PFSK-1 (cell line): ENCODE results near the gene NCAM1.

ENCODE experiments used
- FOXP2 ChIP-seq: optimal IDR thresholded peaks from 2 replicates; pipeline ENCODE3; 2011; ENCODE audit warnings: borderline replicate concordance, control low read depth, inconsistent platforms; ENCODE audit not compliant: insufficient read depth; ENCODE audit errors: extremely low read length, extremely low read depth
- POLR2AphosphoS5 ChIP-seq: IDR thresholded peaks from 2 replicates; pipeline ENCODE4 v1.6.1; 2012; ENCODE audit warnings: low read depth, mild to moderate bottlenecking, control low read depth, low read length, moderate library complexity
- SIN3A ChIP-seq: IDR thresholded peaks from 2 replicates; pipeline ENCODE4 v1.6.1; 2012; ENCODE audit warnings: mild to moderate bottlenecking, low read length, moderate library complexity, borderline replicate concordance; ENCODE audit not compliant: insufficient read depth
- TAF1 ChIP-seq: IDR thresholded peaks from 2 replicates; pipeline ENCODE4 v1.6.1; 2012; ENCODE audit warnings: low read length, control low read depth, borderline replicate concordance; ENCODE audit not compliant: insufficient read depth
- TF ChIP-seq, protein P1 (sequence below), 2 experiments: IDR thresholded peaks; 2 replicates each; pipeline versions ENCODE4 v1.6.1 to v1.8.0; 2011 to 2012; ENCODE audit warnings: low read depth in 2 of 2, low read length in 2 of 2, control low read depth in 1 of 2, inconsistent platforms in 1 of 2, mild to moderate bottlenecking in 1 of 2, moderate library complexity in 1 of 2; ENCODE audit not compliant: insufficient read depth in 1 of 2

Gene NCAM1

GRCh38 chr11:113174882-113175281 is 213.7 kb downstream of the NCAM1 start:
- TF ChIP-seq FOXP2 (no peak), TAF1 (no peak), POLR2AphosphoS5 (no peak), SIN3A (no peak)
- TF ChIP-seq, protein P1, sequence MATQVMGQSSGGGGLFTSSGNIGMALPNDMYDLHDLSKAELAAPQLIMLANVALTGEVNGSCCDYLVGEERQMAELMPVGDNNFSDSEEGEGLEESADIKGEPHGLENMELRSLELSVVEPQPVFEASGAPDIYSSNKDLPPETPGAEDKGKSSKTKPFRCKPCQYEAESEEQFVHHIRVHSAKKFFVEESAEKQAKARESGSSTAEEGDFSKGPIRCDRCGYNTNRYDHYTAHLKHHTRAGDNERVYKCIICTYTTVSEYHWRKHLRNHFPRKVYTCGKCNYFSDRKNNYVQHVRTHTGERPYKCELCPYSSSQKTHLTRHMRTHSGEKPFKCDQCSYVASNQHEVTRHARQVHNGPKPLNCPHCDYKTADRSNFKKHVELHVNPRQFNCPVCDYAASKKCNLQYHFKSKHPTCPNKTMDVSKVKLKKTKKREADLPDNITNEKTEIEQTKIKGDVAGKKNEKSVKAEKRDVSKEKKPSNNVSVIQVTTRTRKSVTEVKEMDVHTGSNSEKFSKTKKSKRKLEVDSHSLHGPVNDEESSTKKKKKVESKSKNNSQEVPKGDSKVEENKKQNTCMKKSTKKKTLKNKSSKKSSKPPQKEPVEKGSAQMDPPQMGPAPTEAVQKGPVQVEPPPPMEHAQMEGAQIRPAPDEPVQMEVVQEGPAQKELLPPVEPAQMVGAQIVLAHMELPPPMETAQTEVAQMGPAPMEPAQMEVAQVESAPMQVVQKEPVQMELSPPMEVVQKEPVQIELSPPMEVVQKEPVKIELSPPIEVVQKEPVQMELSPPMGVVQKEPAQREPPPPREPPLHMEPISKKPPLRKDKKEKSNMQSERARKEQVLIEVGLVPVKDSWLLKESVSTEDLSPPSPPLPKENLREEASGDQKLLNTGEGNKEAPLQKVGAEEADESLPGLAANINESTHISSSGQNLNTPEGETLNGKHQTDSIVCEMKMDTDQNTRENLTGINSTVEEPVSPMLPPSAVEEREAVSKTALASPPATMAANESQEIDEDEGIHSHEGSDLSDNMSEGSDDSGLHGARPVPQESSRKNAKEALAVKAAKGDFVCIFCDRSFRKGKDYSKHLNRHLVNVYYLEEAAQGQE (IDR thresholded peaks at IDR 0.05; ENCODE audit: insufficient read depth in 1 of 2, low read depth in 2 of 2, low read length in 2 of 2): no peak

- no peak for TF ChIP-seq FOXP2
- TF ChIP-seq POLR2AphosphoS5: no peak
- no peak for TF ChIP-seq SIN3A
- TF ChIP-seq TAF1: no peak
- TF ChIP-seq, protein P1 (IDR thresholded peaks at IDR 0.05; ENCODE audit: insufficient read depth in 1 of 2, low read depth in 2 of 2, low read length in 2 of 2): no peak
These were observed 215.6 kb downstream of the NCAM1 start for GRCh38 chr11:113176599-113177360.

DNA sequence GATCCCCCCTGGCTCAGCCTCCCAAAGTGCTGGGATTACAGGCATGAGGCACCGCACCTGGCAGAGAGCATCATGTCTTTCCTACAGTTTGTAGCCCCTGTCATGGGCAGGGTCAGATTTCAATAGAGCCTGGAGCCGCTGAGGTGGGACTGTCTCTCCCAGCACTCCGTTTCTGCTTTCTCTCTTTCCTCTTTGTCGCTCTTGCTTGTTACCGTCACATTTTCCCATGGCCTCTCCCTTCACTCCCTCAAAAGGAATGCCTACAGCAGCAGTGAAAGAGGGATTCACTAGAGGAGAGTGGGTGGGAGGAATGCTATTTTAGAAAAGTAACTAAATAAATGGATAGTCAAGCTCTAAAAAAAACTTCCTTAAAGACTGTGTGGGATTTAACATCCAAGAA is 216.5 kb downstream of the NCAM1 start:
- TF ChIP-seq SIN3A: no peak
- TF ChIP-seq FOXP2: no peak
- no peak for TF ChIP-seq TAF1
- TF ChIP-seq, protein P1 (IDR thresholded peaks at IDR 0.05; ENCODE audit: insufficient read depth in 1 of 2, low read depth in 2 of 2, low read length in 2 of 2): no peak
- TF ChIP-seq POLR2AphosphoS5: no peak

- TF ChIP-seq SIN3A (no peak), FOXP2 (no peak), TAF1 (no peak), POLR2AphosphoS5 (no peak)
- TF ChIP-seq, protein P1 (IDR thresholded peaks at IDR 0.05; ENCODE audit: insufficient read depth in 1 of 2, low read depth in 2 of 2, low read length in 2 of 2): no peak
These were observed 217.3 kb downstream of the NCAM1 start for GRCh38 chr11:113178381-113179070.
